Vagina (tissue), 2 donors: ENCODE results near the gene MAST4.

Experiments used
- POLR2AphosphoS5 ChIP-seq, 2 donors: sonication (generic); formaldehyde crosslinking; IDR thresholded peaks; one replicate each; pipeline ENCODE4 v1.9.0; 2017; ENCODE audit warnings: antibody characterized with exemption in 2 of 2, mild to moderate bottlenecking in 2 of 2, low read depth in 1 of 2; ENCODE audit not compliant: insufficient read depth in 1 of 2
- TF ChIP-seq, protein P1 (sequence below), 3 experiments: fragments of 450-650 bp in 2 of 3; fragments of 200-600 bp in 1 of 3; sonication (generic) in 1 of 3; IDR thresholded peaks; one replicate each; pipeline ENCODE4 v1.5.1; 2017 to 2019; ENCODE audit warnings: antibody characterized with exemption in 3 of 3, mild to moderate bottlenecking in 2 of 3, moderate library complexity in 2 of 3

DNA sequence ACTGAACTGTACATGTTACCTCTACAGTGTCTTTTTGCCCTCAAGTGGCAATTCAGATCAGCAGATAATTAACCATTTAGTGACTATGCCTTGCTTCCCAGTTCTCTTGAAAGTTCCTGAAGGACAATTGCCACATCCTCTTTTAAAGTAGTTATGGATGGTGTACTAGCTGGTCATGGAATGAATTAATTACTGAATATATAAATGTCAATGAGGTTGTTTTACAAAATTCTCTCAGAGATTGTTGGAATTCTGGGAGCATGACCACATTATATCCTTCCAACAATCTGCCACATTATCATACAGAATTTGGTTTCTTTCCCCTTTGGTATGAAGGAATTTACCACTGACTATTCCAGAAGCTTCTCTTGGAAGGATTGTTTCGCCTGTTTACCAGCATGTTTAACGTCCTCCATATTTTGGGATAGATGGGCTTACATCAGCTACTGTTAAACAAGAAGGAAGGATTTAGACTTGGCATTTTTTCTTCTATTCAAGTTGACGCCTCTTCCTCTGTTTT lies 424.0 kb downstream of the MAST4 start:
- TF ChIP-seq, protein P1, sequence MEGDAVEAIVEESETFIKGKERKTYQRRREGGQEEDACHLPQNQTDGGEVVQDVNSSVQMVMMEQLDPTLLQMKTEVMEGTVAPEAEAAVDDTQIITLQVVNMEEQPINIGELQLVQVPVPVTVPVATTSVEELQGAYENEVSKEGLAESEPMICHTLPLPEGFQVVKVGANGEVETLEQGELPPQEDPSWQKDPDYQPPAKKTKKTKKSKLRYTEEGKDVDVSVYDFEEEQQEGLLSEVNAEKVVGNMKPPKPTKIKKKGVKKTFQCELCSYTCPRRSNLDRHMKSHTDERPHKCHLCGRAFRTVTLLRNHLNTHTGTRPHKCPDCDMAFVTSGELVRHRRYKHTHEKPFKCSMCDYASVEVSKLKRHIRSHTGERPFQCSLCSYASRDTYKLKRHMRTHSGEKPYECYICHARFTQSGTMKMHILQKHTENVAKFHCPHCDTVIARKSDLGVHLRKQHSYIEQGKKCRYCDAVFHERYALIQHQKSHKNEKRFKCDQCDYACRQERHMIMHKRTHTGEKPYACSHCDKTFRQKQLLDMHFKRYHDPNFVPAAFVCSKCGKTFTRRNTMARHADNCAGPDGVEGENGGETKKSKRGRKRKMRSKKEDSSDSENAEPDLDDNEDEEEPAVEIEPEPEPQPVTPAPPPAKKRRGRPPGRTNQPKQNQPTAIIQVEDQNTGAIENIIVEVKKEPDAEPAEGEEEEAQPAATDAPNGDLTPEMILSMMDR (IDR thresholded peaks at IDR 0.05), result no peak
- no peak for TF ChIP-seq POLR2AphosphoS5 (IDR thresholded peaks at IDR 0.05; ENCODE audit: insufficient read depth in 1 of 2, low read depth in 1 of 2)
